Measurements from ENCODE around the gene SLC30A10.

Gene SLC30A10

GRCh38 chr1:219908170-219908569 lies 20.2 kb downstream of the SLC30A10 start:
- TF ChIP-seq TAF1 (IDR thresholded peaks at IDR 0.05; ENCODE audit: borderline replicate concordance, insufficient read depth, low read length) (no peak), POLR2AphosphoS5 (IDR thresholded peaks at IDR 0.05; ENCODE audit: low read depth, low read length) (no peak), SIN3A (IDR thresholded peaks at IDR 0.05; ENCODE audit: borderline replicate concordance, insufficient read depth, low read length) (no peak), FOXP2 (optimal IDR thresholded peaks at IDR 0.05; ENCODE audit: borderline replicate concordance, extremely low read depth, extremely low read length, insufficient read depth) (no peak), REST (IDR thresholded peaks at IDR 0.05; ENCODE audit: insufficient read depth in 1 of 2, low read depth in 2 of 2, low read length in 2 of 2) (no peak)

GRCh38 chr1:219907772-219908070 lies 20.6 kb downstream of the SLC30A10 start:
- TF ChIP-seq SIN3A (IDR thresholded peaks at IDR 0.05; ENCODE audit: borderline replicate concordance, insufficient read depth, low read length) (no peak), REST (IDR thresholded peaks at IDR 0.05; ENCODE audit: insufficient read depth in 1 of 2, low read depth in 2 of 2, low read length in 2 of 2) (no peak), POLR2AphosphoS5 (IDR thresholded peaks at IDR 0.05; ENCODE audit: low read depth, low read length) (no peak), FOXP2 (optimal IDR thresholded peaks at IDR 0.05; ENCODE audit: borderline replicate concordance, extremely low read depth, extremely low read length, insufficient read depth) (no peak), TAF1 (IDR thresholded peaks at IDR 0.05; ENCODE audit: borderline replicate concordance, insufficient read depth, low read length) (no peak)

- no peak for TF ChIP-seq POLR2AphosphoS5 (IDR thresholded peaks at IDR 0.05; ENCODE audit: low read depth, low read length)
Measured at GRCh38 chr1:219906924-219907771, 21.2 kb downstream of the SLC30A10 start.

GRCh38 chr1:219905524-219905923 lies 22.8 kb downstream of the SLC30A10 start:
- TF ChIP-seq FOXP2 (optimal IDR thresholded peaks at IDR 0.05; ENCODE audit: borderline replicate concordance, extremely low read depth, extremely low read length, insufficient read depth) (no peak), TAF1 (IDR thresholded peaks at IDR 0.05; ENCODE audit: borderline replicate concordance, insufficient read depth, low read length) (no peak), SIN3A (IDR thresholded peaks at IDR 0.05; ENCODE audit: borderline replicate concordance, insufficient read depth, low read length) (no peak), REST (IDR thresholded peaks at IDR 0.05; ENCODE audit: insufficient read depth in 1 of 2, low read depth in 2 of 2, low read length in 2 of 2) (no peak), POLR2AphosphoS5 (IDR thresholded peaks at IDR 0.05; ENCODE audit: low read depth, low read length) (no peak)

GRCh38 chr1:219904934-219905333 lies 23.4 kb downstream of the SLC30A10 start:
- TF ChIP-seq REST (IDR thresholded peaks at IDR 0.05; ENCODE audit: insufficient read depth in 1 of 2, low read depth in 2 of 2, low read length in 2 of 2), result no peak
- no peak for TF ChIP-seq SIN3A (IDR thresholded peaks at IDR 0.05; ENCODE audit: borderline replicate concordance, insufficient read depth, low read length)
- TF ChIP-seq TAF1 (IDR thresholded peaks at IDR 0.05; ENCODE audit: borderline replicate concordance, insufficient read depth, low read length), result no peak
- no peak for TF ChIP-seq FOXP2 (optimal IDR thresholded peaks at IDR 0.05; ENCODE audit: borderline replicate concordance, extremely low read depth, extremely low read length, insufficient read depth)
- TF ChIP-seq POLR2AphosphoS5 (IDR thresholded peaks at IDR 0.05; ENCODE audit: low read depth, low read length), result no peak
